Measurements from ENCODE around the gene ZMYM2.

Gene ZMYM2

DNA sequence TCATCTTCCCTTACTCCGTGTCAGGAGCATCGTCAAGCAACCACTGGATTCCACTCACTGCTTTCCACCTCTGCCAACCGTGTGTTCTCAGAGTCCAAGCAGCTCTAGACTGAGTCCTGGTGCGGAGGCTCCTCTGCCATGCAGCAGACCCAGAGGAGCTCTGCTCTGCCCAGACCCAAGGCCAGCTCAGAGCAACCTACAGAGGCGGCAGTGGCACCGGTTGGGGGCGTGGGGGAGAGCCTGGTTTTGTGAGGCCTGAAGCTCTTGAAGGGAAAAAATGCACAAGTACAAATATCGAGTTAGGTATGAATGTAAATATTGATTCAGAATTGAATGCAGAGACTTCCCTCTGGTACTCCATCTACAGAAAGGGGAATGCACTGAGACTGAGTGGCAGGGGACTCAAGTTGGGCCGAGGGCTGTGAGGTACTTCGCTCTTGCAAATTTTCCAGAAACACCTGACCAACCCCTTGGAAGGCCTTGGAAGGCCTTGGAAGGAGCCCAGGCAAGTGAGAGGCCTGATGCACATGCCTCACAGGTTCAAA is 155.6 kb downstream of the ZMYM2 start:
- no peak for DNase-seq

DNA sequence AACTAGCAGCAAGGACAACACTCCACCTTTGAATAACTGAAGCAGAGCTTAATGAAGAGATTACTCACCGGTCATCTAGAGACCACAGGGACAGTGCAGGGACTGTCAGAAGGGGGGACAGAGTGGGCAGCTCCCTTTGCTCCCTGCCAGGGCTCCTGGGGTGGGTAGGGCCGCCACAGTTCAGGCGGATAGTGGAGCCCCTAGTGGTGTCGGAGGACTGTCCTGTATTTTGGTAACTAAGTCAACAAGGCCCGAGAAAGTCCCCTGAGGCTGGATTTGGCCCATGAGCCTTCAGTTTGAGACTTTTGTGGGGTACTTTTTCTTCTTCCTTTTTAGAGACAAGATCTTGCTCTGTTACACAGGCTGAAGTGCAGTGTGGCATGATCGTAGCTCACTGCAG is 157.7 kb downstream of the ZMYM2 start:
- DNase-seq: no peak

DNA sequence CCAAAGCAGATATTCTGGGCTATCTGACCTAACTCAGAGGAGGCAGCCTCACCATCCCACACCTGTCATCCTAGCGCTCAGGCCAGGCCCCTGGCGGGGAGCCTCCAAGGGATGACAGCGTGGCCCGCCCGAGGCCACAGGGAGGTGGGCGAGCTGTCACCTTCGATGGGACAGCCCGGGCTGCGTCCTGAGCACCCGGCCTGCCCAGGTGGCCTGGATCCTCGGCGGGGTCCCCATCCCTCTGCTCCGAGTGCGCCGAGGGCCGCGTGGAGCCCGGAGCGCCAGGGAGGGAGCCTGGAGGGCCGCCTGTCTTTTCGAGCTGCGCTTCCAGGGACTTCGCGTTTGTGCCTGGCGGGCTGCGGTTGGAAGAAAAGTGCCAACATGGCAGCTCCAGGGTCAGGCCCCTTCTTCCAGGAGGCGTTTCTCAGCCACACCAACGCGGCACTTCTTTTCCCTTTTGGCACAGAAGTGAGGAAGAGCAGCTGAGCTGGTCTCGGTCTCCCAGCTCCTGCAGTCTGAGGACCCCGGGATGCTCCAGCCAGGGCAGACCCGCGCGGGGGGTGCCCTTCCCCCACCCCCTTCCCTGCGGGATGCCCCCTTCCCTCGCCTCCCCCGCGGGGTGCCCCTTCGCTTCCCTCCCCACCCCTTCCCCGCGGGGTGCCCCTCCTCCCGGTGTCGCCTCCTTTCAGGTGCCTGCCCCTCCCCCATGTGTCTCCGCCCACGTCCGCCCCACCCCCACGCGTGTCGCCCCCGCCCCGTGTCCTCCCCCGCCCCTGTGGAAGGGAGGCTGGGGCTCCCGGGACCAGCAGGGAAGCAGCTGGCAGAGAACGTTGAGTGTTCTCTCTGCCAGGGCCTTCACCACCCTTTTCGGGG is 160.0 kb downstream of the ZMYM2 start:
- DNase-seq: peak; percentile 36

DNA sequence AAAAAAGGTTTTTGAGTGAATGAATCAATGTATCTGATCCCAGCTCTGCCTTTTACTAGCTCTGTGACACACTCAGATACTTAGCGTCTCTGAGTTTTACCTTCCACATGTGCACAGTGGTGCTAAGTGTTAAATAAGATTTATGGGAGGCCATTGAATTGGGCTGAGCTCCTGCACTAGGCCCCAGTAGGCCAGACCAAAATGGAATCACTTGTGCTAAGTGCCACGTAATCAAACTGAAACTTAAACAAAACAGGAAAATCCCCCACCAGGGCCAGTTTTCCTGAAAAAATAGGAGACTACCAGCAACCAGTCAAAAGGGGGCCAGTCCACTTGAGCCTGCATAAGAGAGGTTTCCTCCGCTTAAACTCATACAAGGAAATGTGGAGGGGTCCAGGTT is 161.4 kb downstream of the ZMYM2 start:
- no peak for DNase-seq

DNA sequence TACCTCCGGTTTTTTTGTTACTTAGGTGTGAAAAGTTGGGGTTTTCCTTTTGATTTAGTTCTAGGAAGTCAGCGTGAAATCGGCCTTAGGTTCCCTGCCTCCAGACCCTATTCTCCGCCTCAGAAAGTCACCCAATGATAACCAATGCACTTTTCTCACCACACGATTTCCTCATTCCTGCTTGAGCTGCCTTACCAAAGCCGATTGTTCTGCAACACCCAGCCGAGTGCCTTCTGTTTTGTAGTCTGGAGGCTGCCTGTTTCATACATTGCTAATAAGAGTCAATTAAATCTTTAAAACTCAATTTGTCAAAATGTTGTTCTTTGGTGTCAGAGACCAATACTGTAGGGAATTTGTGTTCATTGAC is 162.6 kb downstream of the ZMYM2 start:
- no peak for DNase-seq

DNA sequence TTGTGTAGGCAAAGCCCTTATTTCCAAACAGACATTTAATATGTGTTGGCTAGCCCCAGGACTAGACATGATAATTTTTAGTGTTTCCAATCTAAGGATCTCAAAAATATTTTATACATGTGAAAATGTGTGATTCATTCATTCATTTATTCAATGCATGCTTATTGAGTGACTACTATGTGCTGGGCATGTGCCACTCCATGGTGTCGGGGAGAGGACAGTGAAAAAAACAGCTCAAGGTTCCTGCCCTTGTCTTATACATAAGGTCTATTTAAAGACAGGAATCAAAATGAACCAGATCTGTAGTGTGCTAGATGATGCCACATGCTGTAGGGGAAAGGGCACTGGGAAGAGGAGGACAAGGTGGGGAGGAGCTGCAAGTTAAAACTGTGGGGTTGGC is 165.8 kb downstream of the ZMYM2 start:
- no peak for DNase-seq

DNA sequence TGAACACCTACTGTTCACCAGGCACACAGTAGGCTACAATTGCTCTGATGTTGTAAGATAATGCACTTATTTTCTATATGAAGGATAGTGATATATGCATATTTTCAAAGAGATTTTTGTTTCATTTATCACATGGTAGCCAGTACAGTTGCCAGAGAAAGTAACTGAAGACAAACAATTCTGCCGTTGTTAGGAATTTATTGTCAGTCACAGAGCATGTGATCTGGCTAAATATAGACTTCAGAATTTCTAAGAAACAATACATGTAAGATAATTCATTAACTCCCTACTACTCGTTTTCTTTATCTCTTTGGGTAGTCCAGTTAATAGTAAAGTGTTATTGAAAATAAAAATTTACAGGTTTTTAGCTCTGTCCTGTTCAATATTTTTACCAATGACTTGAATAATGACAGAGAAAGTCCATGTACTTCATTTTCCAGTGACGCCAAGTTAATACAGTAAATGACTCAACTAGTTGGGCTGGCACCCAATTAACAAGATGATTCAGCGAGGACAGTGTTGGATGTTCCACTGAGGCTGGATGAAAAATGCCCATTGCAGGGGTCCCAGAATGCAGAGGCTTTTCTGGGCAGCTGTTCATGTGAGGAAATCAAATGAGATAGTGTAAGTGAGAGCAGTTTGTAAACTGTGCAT is 166.7 kb downstream of the ZMYM2 start:
- DNase-seq: no peak

DNA sequence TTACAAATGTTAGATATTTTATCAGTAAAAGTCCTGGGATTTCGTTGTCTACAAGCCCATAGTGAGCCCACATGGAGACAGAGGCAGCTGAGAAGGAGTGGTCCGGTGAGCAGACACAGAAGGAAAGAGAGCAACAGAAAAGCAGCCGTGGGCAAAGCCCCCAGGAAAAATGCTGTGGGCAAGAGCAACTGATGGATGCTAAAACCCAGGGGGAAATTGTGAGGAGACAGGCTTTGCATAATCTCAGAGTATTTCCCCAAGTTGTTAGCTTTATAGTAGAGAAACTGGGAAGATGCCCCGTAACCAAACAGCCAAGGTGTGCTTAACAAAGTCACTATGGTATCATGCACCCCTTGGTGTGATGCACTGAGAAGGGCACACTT is 167.2 kb downstream of the ZMYM2 start:
- no peak for DNase-seq

DNA sequence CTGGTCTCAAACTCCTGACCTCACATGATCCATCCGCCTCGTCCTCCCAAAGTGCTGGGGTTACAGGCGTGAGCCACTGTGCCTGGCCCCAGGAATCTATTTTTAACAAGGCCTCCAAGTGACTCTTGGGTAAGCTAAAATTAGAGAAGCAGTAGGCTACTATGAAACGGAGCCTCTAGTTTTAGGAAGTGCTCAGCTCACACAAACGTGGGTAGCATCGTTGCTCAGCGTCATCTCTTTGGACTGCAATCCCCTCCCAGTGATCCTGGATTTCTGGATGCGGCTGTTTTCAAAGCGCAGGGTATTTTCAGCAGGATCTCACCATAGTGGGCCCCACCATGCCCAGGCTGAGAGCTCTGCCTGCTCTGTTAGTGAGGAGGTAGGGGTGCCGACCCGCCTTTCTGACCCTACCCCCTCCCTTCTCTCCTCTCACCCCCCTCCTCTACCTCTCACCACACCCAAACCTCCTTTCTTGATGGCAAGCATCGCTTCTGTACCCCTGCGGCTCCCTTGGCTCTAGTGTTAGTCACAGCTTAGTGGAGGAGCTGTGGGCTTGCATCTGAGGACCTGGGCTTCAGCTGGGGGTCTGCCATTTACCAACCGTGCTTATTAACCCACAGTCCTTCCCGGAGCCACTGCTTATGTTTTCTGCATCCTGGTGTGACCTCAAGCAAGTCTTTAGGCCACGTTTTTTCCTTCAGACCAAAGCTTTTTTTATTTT is 168.2 kb downstream of the ZMYM2 start:
- no peak for DNase-seq

DNA sequence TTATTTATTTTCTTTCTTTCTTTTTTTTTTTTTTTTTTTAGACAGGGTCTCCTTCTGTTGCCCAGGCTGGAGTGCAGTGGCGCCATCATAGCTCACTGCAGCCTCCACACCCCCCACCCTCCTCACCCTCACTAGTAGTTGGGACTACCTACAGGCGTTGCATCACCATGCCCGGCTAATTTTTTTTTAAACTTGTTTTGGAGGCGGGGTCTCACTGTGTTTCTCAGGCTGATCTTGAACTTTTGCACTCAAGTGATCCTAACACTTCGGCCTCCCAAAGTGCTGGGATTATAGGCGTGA is 168.7 kb downstream of the ZMYM2 start:
- DNase-seq: no peak

DNA sequence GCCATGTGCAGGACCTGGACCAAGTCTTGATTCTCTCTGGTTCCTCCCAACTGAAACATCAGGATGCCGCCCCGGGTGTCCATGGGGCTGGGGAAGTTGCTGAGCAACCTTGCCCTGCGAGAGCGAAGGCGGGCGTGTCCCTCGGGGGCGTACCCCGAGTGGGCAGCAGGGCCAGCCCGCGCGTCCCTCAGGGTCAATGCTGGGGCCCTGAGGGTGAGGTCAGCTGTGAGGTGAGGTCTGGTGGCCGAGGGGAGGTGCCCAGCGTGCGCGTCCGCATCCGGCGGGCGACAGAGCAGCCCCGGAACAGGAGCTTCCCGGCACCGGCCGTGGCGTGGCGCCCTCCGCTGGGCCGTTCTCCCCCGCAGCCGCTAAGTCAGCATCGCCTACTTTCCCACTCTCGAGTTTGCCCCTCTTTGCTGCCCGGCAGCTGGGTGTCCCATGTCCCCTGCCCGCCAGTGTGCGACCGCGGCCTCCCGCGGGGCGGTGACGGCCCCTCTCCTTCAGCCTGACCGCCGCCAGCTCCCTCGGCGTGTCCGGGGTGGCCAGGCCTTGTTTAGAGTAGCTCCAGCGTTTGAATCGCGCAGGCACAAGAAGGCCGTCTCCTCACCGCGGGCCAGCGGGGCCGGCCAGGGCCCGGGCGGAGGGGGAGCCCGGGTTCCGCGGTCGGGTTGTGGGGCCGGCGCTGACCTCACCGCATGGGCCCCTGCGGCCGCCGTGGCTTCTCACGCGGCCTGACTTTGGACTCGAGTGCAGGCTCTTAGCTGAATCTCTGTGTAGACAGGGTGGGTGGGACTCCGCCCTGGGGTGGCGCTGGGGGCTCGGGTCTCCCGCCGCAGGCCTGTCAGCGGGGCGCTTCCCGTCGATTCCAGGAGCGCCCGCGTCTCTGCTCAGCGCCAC is 169.3 kb downstream of the ZMYM2 start:
- peak; percentile 23 for DNase-seq

DNA sequence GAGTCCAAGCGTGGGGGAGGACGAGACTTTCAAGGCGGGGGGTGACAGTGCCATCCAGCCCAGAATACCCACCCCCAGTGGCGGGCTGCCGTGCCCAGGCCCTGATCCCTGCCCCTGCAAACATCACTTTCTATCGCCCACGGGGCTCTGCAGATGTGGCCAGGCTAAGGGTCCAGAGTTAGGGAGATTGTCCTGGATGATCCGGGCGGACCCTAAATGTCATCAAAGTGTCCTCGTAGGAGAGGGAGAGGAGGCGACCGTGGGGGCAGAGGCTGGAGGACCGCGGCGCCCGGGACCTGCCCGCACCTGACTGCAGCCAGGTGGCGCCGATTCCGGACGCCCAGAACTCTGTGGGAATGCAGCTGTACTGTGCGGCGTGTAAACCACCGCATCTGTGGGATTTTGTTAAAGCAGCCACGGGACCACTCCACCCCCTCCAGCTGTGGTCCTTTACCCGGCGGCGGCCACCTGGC is 170.0 kb downstream of the ZMYM2 start:
- no peak for DNase-seq

DNA sequence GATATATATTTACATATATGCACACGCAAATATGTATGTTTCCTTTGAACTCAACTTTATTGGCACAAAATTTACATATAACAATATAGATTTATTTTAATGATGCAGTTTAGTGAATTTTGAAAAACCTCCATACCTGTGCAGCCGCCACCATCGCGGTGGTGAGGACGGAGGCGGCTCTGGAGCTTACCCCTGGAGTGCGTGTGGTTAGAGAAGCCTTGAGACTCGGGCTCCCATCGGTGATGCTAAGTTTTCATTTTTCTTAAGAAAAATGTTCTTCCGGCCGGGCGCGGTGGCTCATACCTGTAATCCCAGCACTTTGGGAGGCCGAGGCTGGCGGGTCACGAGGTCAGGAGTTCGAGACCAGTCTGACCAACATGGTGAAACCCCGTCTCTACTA is 170.5 kb downstream of the ZMYM2 start:
- DNase-seq: no peak

DNA sequence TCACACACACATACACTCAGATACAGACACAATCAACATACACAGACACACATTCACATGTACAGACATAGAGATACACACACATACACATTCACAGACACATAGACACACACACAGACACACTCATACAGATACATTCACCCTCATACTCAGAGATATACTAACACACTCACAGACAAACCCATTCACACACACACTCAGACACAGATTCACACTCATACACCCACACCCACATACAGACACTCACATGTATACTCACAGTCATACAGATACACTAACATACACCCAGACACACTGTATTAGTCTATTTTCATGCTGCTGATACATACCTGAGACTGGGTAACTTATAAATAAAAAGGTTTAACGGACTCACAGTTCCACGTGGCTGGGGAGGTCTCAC is 171.5 kb downstream of the ZMYM2 start:
- DNase-seq: no peak

DNA sequence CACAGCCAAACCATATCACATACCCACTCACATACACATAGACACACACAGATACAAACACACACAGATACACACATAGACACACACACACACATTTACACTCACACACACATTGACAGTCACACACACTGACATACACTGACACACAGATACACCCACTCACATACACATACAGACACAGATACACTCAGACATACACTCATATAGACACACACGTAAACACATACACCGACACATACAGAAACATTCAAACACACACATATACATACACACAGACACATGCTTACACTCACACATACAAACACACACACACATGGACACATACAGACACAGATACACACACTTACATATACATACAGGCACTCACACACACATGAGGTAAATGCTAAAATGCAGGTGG is 172.1 kb downstream of the ZMYM2 start:
- no peak for DNase-seq

DNA sequence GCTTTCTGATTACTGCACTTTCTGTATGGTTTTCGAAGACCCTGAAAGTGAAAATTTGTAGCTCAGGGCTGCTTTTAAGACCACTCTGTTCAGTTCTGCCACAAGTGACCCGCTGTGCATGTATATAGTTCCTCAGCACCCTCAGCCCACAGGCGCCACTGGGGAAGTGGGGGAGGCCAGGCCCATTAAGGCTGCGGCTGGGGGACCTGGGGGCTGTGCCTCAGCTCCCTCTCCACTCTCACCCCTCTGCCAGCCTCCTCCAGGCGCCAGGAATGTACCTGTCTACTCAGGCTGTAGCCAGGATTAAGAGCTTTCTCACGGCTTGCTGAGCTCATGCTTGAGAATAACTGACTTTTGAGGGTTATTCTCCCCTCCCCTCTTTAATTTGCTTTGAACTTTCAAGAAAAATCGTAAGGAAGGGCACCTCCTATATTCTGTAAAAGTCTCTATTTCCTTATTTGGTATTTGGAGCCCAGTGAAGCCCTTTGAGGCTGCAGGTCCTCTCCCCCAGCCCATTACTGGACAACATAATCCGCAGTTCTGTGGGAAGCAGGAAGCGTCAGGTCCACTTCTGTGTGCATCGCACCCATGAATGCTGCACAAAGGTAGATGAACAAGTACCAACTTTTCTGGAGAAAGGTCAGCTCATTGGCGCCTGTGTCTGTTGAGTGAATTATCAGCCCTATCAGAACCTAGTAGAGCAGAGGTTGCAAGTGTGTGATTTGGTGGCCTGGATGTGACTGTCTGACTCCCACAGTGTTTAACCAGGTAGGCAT is 172.7 kb downstream of the ZMYM2 start:
- DNase-seq: no peak

DNA sequence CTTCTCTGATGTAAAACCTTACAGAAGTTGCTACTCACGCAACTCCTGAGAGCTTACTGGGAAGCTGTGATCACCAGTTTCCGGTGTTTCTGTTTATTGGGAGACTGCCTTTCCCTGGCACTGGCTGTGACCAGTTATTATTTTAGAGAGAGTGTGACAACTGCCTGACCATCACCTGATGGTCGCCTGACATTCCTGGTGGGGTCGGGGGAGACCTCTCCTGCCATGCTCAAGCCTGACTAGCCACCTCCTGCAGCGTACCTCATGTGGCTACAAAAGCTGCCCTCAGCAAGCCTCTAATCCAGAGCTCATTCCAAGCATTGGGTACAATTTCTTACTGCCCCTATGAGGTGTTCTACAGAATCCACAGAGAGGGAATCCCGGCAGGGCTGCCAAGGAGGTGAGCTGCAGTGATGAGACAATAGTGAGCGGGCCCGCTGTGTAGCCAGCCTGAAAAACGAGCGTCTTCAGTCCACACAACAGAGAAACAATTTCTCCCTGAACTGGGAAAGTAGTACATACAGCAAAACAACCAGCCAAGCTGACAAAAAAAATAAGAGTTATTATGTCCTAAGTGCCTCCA is 173.6 kb downstream of the ZMYM2 start:
- no peak for DNase-seq

DNA sequence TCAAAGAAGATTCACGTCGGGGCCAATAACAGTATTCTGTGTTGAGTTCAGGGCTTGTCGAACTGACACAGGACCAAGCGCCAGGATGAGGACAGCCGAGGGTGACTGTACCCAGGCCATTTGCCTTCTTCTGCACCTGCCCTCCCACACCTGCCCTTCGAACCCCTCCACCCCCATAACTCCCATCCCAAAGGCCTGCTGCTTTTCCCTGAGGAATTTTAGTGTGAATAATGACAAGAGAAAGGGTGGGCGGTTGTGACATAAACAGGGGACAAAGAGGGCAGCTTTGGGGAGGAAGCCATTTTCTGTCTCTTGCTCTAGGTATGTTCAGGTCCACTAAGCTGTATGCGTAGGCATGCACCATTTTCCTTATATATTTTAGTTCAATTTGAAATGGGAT is 176.2 kb downstream of the ZMYM2 start:
- DNase-seq: no peak

DNA sequence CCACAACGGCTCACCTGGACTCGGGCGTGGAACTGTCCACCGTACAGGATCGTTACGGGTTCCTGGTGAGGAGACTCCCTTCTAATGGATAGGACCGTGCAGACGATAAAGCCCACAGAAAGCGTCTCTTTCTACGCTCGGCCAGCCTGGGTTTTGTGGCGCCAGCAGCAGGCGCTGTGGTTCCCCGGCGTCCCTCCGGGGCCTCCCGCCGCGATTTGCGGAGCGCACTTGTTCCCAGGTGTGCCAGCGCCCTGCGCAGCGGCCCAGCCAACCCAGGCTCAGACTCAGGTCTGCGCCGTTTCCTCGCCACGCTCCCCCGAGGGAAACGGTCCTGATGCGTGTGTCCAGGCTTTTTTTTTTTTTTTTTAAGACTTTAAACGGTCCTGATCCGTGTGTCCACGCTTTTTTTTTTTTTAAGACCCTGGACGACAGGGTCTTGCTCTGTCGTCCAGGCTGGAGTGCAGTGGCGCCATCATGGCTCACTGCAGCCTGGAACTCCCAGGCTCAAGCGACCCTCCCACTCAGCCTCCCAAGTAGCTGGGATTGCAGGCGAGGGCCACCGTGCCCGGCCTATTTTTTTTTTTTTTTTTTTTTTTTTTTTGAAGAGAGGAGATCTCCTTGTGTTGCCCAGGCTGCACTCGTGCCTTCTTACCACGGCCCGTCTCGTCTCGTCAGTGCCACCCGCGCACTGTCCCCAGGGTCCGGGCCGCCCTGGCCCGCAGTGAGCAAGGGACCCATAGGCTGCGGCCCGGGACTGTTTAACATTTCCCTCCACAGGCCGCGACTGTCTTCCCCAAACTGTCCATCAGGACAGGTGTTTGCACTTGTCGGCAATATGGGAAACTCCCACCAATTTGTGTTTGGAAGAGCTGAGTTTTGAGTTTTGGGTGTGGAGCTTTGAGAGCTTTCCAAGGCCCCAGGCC is 178.5 kb downstream of the ZMYM2 start:
- peak; percentile 11 for DNase-seq

DNA sequence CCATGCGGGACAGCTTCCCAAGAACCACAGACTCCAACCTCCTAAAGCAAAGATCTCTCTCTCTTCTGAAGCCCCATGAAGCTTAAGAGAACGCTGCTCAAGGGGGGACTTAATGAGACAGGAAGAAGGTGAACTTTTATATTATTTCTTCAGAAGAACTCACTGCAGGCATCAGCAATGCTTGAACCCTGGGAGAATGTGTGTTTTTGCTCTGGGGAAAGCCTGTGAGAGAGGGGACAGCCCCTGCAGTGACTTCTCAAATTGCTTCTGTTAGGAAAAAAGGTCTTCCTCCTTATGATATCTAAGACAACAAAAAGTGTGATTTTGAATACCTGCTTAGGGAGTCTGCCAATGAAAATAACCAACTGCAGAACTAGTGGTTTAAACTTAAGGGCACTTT is 179.3 kb downstream of the ZMYM2 start:
- DNase-seq: no peak

Data from stimulated activated naive CD4-positive, alpha-beta T cell treated with Interleukin-2 at 50 U/mL for 16 hours (primary cell).